Panc1 (cell line): ENCODE results near the gene LDLR. TPM values are rescaled to one million over a fixed set of nuclear protein-coding genes. Genes with fewer than 3 reads are reported as not detected.

ENCODE experiments used
- ATAC-seq: fragments of 200-7000 bp; cut with Tn5 transposase; 2 replicates; pipeline ENCODE4 v1.9.1; 2020; ENCODE audit warnings: mild to moderate bottlenecking, moderate library complexity
- BruUV-seq: library from RNA; stranded (reverse); fragments of 400-500 nt; replicated peaks from 2 replicates; lab custom pipeline; 2021; lab: Mats Ljungman, UMichigan
- CTCF ChIA-PET: fragments of 300-600 bp; sonication (Branson Sonifier 250); formaldehyde crosslinking; loops from one replicate; lab custom pipeline; 2022; ENCODE audit warnings: antibody characterized with exemption; lab: Charles Lee
- POLR2A ChIA-PET: fragments of 300-600 bp; sonication (Branson Sonifier 250); formaldehyde crosslinking; loops from one replicate; lab custom pipeline; 2022; ENCODE audit warnings: antibody characterized with exemption; lab: Charles Lee
- DNase-seq: peaks from one replicate; pipeline ENCODE4 v3.0.0-alpha.2; 2010; ENCODE audit warnings: low read depth, low spot score
- H3K27ac ChIP-seq: 2 replicates; pipeline ENCODE4 v1.5.1; 2011; ENCODE audit warnings: mild to moderate bottlenecking, low read length, inconsistent platforms
- H3K27me3 ChIP-seq: fragments of 200-500 bp; sonication (Bioruptor generic); 2 replicates; pipeline ENCODE4 v1.6.0; 2014; ENCODE audit warnings: low read length, inconsistent platforms; ENCODE audit not compliant: control insufficient read depth, insufficient read depth
- H3K36me3 ChIP-seq: fragments of 200-500 bp; sonication (Bioruptor generic); 2 replicates; pipeline ENCODE4 v1.5.1; 2014; ENCODE audit warnings: inconsistent platforms, mild to moderate bottlenecking, low read length, moderate library complexity; ENCODE audit not compliant: control insufficient read depth, insufficient read depth
- H3K4me1 ChIP-seq: 2 replicates; pipeline ENCODE4 v1.5.1; 2011; ENCODE audit warnings: inconsistent platforms, mild to moderate bottlenecking, low read length, moderate library complexity; ENCODE audit not compliant: control insufficient read depth, insufficient read depth
- H3K4me3 ChIP-seq, 2 experiments: 2 replicates each; pipeline ENCODE4 v1.5.1; 2011 to 2012; ENCODE audit warnings: low read depth in 2 of 2, low read length in 2 of 2, mild to moderate bottlenecking in 2 of 2, inconsistent platforms in 1 of 2, moderate library complexity in 1 of 2
- H3K9me3 ChIP-seq: fragments of 200-500 bp; sonication (Bioruptor generic); 2 replicates; pipeline ENCODE4 v1.5.1; 2014; ENCODE audit warnings: low read depth, mild to moderate bottlenecking, inconsistent platforms, low read length, moderate library complexity; ENCODE audit not compliant: control insufficient read depth, insufficient read depth
- POLR2AphosphoS5 ChIP-seq: IDR thresholded peaks from 2 replicates; pipeline ENCODE4 v1.6.1; 2012; ENCODE audit warnings: mild to moderate bottlenecking, low read depth, low read length, moderate library complexity
- REST ChIP-seq, 2 experiments: IDR thresholded peaks; 2 replicates each; pipeline ENCODE4 v1.6.1; 2011 to 2012; ENCODE audit warnings: low read depth in 2 of 2, control low read depth in 1 of 2, low read length in 1 of 2, mild to moderate bottlenecking in 1 of 2, moderate library complexity in 1 of 2; ENCODE audit not compliant: insufficient read depth in 1 of 2
- SIN3A ChIP-seq: IDR thresholded peaks from 2 replicates; pipeline ENCODE4 v1.6.1; 2012; ENCODE audit warnings: low read depth, mild to moderate bottlenecking, low read length, moderate library complexity, borderline replicate concordance; ENCODE audit not compliant: insufficient read depth
- TCF7L2 ChIP-seq: IDR thresholded peaks from 2 replicates; pipeline ENCODE4 v1.6.1; 2011; ENCODE audit warnings: mild to moderate bottlenecking, low read depth, low read length, inconsistent platforms
- in situ Hi-C: cut with HindIII; loops from 2 replicates; pipeline ENCODE4 v1.10.0; 2016; ENCODE audit warnings: low sequenced_read_pairs, low pct_unique_long_range_greater_than_20kb
- intact Hi-C: fragments of 100-400 bp; cut with micrococcal nuclease; formaldehyde crosslinking; loops from one replicate; pipeline ENCODE4 v1.10.0; 2022; ENCODE audit not compliant: unreplicated experiment
- total RNA-seq: library from RNA; stranded (reverse); gene quantifications from one replicate; pipeline ENCODE4 v1.2.1, GENCODE V29; 2021; ENCODE audit not compliant: unreplicated experiment
- TF ChIP-seq, protein P1 (sequence below): fragments of 450-650 bp; IDR thresholded peaks from 2 replicates; pipeline ENCODE4 v1.5.1; 2017; ENCODE audit warnings: mild to moderate bottlenecking

The LDLR gene
- total RNA-seq, 1 experiment from 2014 or later = 203 TPM

DNA sequence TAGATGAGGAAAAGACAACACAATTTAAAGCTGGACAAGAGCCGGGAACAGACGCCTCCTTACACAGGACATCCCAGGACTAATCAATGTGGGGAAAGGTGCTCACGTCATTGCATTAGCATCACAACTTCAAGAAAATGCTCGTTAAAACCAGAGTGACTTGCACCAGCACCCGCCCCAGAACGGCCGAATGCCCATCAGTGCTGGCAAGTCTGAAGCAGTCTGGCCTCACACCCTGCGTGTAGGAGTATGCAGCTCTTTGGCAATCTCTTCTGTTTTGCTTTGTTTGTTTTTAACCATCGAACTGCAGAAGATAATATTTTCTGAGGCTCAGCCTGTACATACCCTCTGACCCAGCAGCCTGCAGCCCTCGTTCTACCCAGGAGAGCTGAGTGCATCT lies 44.8 kb upstream of the LDLR start:
- H3K4me3 ChIP-seq = no peak overlapping the region
- no peaks in the 10 kb centered on the region for H3K4me1 ChIP-seq
- no peak for ATAC-seq
- H3K9me3 ChIP-seq = no peaks in the 10 kb centered on the region
- CTCF ChIA-PET = no interaction called here
- intact Hi-C loops = no loop called here
- POLR2A ChIA-PET = no interaction called here
- TF ChIP-seq, protein P1, sequence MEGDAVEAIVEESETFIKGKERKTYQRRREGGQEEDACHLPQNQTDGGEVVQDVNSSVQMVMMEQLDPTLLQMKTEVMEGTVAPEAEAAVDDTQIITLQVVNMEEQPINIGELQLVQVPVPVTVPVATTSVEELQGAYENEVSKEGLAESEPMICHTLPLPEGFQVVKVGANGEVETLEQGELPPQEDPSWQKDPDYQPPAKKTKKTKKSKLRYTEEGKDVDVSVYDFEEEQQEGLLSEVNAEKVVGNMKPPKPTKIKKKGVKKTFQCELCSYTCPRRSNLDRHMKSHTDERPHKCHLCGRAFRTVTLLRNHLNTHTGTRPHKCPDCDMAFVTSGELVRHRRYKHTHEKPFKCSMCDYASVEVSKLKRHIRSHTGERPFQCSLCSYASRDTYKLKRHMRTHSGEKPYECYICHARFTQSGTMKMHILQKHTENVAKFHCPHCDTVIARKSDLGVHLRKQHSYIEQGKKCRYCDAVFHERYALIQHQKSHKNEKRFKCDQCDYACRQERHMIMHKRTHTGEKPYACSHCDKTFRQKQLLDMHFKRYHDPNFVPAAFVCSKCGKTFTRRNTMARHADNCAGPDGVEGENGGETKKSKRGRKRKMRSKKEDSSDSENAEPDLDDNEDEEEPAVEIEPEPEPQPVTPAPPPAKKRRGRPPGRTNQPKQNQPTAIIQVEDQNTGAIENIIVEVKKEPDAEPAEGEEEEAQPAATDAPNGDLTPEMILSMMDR = no peak
- TF ChIP-seq REST (IDR thresholded peaks at IDR 0.05; ENCODE audit: insufficient read depth in 1 of 2, low read depth in 2 of 2, low read length in 1 of 2) = no peak
- TF ChIP-seq SIN3A = no peak
- no peak for TF ChIP-seq TCF7L2
- no peak for TF ChIP-seq POLR2AphosphoS5
- H3K36me3 ChIP-seq = peaks cover 2% of the 10 kb centered on the region; the same call in 1 of the 2 replicates
- H3K27ac ChIP-seq = no peak overlapping the region
- in situ Hi-C loops = no loop called here
- no peak for DNase-seq
- no TSS peak for BruUV-seq
- no peaks in the 10 kb centered on the region for H3K27me3 ChIP-seq

GRCh38 chr19:11045536-11045935 lies 43.7 kb upstream of the LDLR start:
- Histone ChIP-seq H3K9me3 (no peaks in the 10 kb centered on the region), H3K36me3 (peaks cover 2% of the 10 kb centered on the region; the same call in 1 of the 2 replicates), H3K4me1 (no peaks in the 10 kb centered on the region), H3K4me3 (no peak overlapping the region), H3K27me3 (no peaks in the 10 kb centered on the region), H3K27ac (no peak overlapping the region)
- ChIA-PET POLR2A (no interaction called here), CTCF (no interaction called here)
- in situ Hi-C loops (no loop called here), intact Hi-C loops (no loop called here)
- no peak for TF ChIP-seq TCF7L2
- TF ChIP-seq, protein P1 = no peak
- no TSS peak for BruUV-seq
- DNase-seq (no peak), ATAC-seq (no peak)
